Endothelial cell (in vitro differentiated cells): ENCODE data around the gene NR4A2. TPM values are rescaled to one million over a fixed set of nuclear protein-coding genes. Genes with fewer than 3 reads are reported as not detected.

Source experiments
- DNase-seq: peaks from one replicate; pipeline ENCODE4 v3.0.0; 2021; ENCODE audit warnings: low spot score
- H3K27ac Mint-ChIP-seq: one replicate; pipeline ENCODE4 v1.8.0; 2021; ENCODE audit warnings: mixed read lengths, inconsistent platforms; ENCODE audit not compliant: unreplicated experiment
- H3K27me3 Mint-ChIP-seq: one replicate; pipeline ENCODE4 v1.8.0; 2021; ENCODE audit warnings: mild to moderate bottlenecking, moderate library complexity, mixed read lengths, inconsistent platforms; ENCODE audit not compliant: unreplicated experiment
- H3K36me3 Mint-ChIP-seq: one replicate; pipeline ENCODE4 v1.8.0; 2021; ENCODE audit warnings: mild to moderate bottlenecking, low read depth, mixed read lengths, inconsistent platforms; ENCODE audit not compliant: unreplicated experiment
- H3K4me1 Mint-ChIP-seq: one replicate; pipeline ENCODE4 v1.8.0; 2021; ENCODE audit warnings: mild to moderate bottlenecking, mixed read lengths, inconsistent platforms; ENCODE audit not compliant: unreplicated experiment
- H3K4me3 Mint-ChIP-seq: one replicate; pipeline ENCODE4 v1.8.0; 2021; ENCODE audit warnings: mild to moderate bottlenecking, mixed read lengths, inconsistent platforms; ENCODE audit not compliant: unreplicated experiment
- H3K9me3 Mint-ChIP-seq: one replicate; pipeline ENCODE4 v1.8.0; 2021; ENCODE audit warnings: mixed read lengths, inconsistent platforms; ENCODE audit not compliant: unreplicated experiment
- CTCF ChIP-seq: fragments of 200-600 bp; sonication (generic); IDR thresholded peaks from one replicate; pipeline ENCODE4 v1.5.0; 2021; ENCODE audit warnings: antibody characterized with exemption; ENCODE audit not compliant: unreplicated experiment
- long read RNA-seq: library from polyadenylated mRNA; unstranded; transcript quantifications from one replicate; pipeline ENCODE4 v2.0.0, GENCODE V29; 2020; ENCODE audit not compliant: unreplicated experiment
- total RNA-seq: library from RNA; stranded (reverse); fragmentation: NEBNext Ultra II Directional; extraction: Animal tissue kit (Norgen Biotek cat#: 25700); gene quantifications from one replicate; pipeline ENCODE4 v1.2.1, GENCODE V29; 2021; ENCODE audit not compliant: unreplicated experiment

Gene NR4A2
- 3.9 TPM for total RNA-seq
- long read RNA-seq, partial matches to known transcripts: 0 of 1 reads
- long read RNA-seq, other reads (novel, unspliced or antisense): 1 of 1 reads

GRCh38 chr2:156332534-156333273 lies at the start of gene NR4A2:
Gene NR4A2, minus strand, starts transcription at chr2:156332721. Its CDS starts 2,535 bp downstream, at chr2:156330186.
- H3K36me3 Mint-ChIP-seq: peaks cover 14% of the 10 kb centered on the region
- peaks cover 28% of the 10 kb centered on the region for H3K4me1 Mint-ChIP-seq
- peak within 1 kb of the TSS; percentile 96 for H3K4me3 Mint-ChIP-seq
- peak; percentile 82 for DNase-seq
- H3K27me3 Mint-ChIP-seq: peaks cover 33% of the 10 kb centered on the region
- no peaks in the 10 kb centered on the region for H3K9me3 Mint-ChIP-seq
- TF ChIP-seq CTCF: no peak
- peak within 1 kb of the TSS; percentile 97 for H3K27ac Mint-ChIP-seq

GRCh38 chr2:156380117-156380645 lies 47.7 kb upstream of the NR4A2 start:
- Mint-ChIP-seq H3K9me3 (no peaks in the 10 kb centered on the region), H3K27ac (no peak overlapping the region), H3K4me3 (no peak overlapping the region), H3K27me3 (no peaks in the 10 kb centered on the region), H3K36me3 (no peaks in the 10 kb centered on the region), H3K4me1 (no peaks in the 10 kb centered on the region)
- DNase-seq: no peak
- no peak for TF ChIP-seq CTCF

GRCh38 chr2:156379714-156380113 lies 47.2 kb upstream of the NR4A2 start:
- TF ChIP-seq CTCF: no peak
- Mint-ChIP-seq H3K9me3 (no peaks in the 10 kb centered on the region), H3K27me3 (peaks cover 1% of the 10 kb centered on the region), H3K4me1 (no peaks in the 10 kb centered on the region), H3K4me3 (no peak overlapping the region), H3K27ac (no peak overlapping the region), H3K36me3 (no peaks in the 10 kb centered on the region)
- no peak for DNase-seq

GRCh38 chr2:156379071-156379470 lies 46.5 kb upstream of the NR4A2 start:
- no peak overlapping the region for H3K27ac Mint-ChIP-seq
- H3K4me1 Mint-ChIP-seq: no peaks in the 10 kb centered on the region
- no peak for TF ChIP-seq CTCF
- H3K27me3 Mint-ChIP-seq: peaks cover 4% of the 10 kb centered on the region
- no peak for DNase-seq
- no peaks in the 10 kb centered on the region for H3K36me3 Mint-ChIP-seq
- H3K4me3 Mint-ChIP-seq: no peak overlapping the region
- no peaks in the 10 kb centered on the region for H3K9me3 Mint-ChIP-seq

GRCh38 chr2:156366753-156367152 lies 34.2 kb upstream of the NR4A2 start:
- Mint-ChIP-seq H3K4me1 (no peaks in the 10 kb centered on the region), H3K4me3 (no peak overlapping the region), H3K27ac (no peak overlapping the region), H3K9me3 (peaks cover 7% of the 10 kb centered on the region), H3K27me3 (peaks cover 7% of the 10 kb centered on the region), H3K36me3 (peaks cover 8% of the 10 kb centered on the region)
- no peak for TF ChIP-seq CTCF
- DNase-seq: no peak
